Measurements from ENCODE around the gene KCNQ2. TPM values are rescaled to one million over a fixed set of nuclear protein-coding genes. Genes with fewer than 3 reads are reported as not detected.

The KCNQ2 gene
- total and polyA plus RNA-seq, 3 donors from 2014 or later = 36.2 to 60.9 (median 49.2) TPM

DNA sequence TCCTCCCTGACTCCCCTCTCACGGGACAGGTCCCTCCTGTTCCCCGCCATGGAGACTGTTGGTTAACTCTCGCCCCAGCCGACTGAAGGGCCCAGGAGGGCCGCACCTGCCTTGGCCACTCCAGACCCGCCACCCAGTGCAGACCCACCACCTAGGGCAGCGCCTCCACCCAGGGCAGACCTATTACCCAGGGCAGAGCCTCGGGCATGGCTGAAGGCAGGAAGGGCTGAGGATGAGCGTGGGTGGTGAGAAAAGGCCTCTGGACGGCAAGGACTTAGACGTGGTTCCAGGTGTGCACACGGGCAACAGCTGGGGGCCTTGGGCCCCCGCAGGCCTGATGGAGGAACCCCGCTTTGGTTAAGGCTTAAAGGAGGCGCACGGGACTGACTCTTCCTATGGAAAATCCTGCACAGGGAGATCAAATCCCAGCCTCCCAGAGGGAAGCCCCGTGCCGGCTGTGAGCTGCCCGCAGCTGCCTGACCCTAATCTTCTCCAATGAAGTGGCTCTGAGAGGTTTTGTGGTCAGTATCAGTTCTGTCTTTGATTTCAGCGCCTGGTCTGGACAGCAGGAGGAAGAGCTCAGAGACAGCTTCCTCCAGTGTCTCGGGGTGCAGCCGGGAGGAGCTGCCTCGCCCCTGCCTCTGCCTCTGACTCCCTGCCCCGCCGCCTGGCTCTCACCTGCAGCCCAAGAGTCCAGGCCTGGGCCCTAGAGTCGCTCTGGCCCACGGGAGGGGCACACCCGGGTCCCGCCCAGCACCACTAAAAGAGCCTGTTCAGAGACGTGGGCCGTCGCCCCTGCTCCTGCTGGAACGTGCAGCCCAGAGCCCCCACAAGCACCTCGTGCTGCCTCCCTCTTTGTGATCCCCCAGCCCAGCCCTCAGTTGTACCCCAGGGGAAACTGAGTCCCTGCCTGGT, 99.2 kb downstream of the KCNQ2 start:
- Histone ChIP-seq H3K9me3 (no peaks in the 10 kb centered on the region), H3K36me3 (ENCODE audit: low read depth, missing control alignments) (no peaks in the 10 kb centered on the region), H3K4me1 (peaks cover 8% of the 10 kb centered on the region), H3K27ac (no peak overlapping the region), H3K27me3 (no peaks in the 10 kb centered on the region), H3K4me3 (no peak overlapping the region)
- 86 to 90% methylated on average over 33 to 34 of the region's 34 CpGs for WGBS, 2 donors
- TF ChIP-seq, protein P1, sequence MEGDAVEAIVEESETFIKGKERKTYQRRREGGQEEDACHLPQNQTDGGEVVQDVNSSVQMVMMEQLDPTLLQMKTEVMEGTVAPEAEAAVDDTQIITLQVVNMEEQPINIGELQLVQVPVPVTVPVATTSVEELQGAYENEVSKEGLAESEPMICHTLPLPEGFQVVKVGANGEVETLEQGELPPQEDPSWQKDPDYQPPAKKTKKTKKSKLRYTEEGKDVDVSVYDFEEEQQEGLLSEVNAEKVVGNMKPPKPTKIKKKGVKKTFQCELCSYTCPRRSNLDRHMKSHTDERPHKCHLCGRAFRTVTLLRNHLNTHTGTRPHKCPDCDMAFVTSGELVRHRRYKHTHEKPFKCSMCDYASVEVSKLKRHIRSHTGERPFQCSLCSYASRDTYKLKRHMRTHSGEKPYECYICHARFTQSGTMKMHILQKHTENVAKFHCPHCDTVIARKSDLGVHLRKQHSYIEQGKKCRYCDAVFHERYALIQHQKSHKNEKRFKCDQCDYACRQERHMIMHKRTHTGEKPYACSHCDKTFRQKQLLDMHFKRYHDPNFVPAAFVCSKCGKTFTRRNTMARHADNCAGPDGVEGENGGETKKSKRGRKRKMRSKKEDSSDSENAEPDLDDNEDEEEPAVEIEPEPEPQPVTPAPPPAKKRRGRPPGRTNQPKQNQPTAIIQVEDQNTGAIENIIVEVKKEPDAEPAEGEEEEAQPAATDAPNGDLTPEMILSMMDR (IDR thresholded peaks at IDR 0.05) = no peak
- no peak for TF ChIP-seq POLR2A (IDR thresholded peaks at IDR 0.05)
- intact Hi-C loops (cut with DNase I; ENCODE audit: low total_unique reads) = no loop called here
- no peak for DNase-seq

DNA sequence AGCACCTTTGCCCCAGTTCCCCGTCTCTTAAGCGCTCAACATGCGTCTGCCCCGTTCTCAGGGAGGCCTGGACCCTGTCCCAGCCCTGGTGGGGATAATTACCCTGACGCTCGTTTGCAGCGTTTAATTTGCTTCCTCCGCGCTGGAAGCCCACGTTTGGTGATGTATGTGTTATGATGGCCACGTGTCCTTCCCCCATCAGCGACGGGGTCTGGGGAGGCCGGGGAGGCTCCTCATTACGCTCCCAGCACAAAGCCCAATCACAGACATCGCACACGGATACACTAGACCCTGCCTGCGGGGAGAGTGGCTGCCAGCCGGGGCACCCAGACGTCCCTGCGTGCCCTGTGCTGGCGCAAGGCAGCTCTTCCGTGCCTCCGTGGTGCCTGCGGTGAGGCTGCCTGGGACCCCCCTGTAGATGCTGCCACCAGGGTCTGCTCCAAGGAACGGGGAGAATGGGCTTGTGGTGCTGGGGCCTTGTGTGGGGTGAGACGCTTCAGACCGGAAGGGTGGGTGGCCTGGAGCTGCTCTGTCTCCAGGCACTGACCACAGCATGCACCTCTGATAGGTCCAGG, 101.1 kb downstream of the KCNQ2 start:
- H3K36me3 ChIP-seq (ENCODE audit: low read depth, missing control alignments) = no peaks in the 10 kb centered on the region
- no peak for DNase-seq
- intact Hi-C loops (cut with DNase I; ENCODE audit: low total_unique reads) = no loop called here
- no peaks in the 10 kb centered on the region for H3K27me3 ChIP-seq
- TF ChIP-seq, protein P1 (IDR thresholded peaks at IDR 0.05) = no peak
- no peak for TF ChIP-seq POLR2A (IDR thresholded peaks at IDR 0.05)
- no peak overlapping the region for H3K4me3 ChIP-seq
- 71 to 91% methylated on average over 13 to 28 of the region's 28 CpGs for WGBS, 2 donors
- H3K27ac ChIP-seq = no peak overlapping the region
- no peaks in the 10 kb centered on the region for H3K9me3 ChIP-seq
- H3K4me1 ChIP-seq = no peaks in the 10 kb centered on the region

DNA sequence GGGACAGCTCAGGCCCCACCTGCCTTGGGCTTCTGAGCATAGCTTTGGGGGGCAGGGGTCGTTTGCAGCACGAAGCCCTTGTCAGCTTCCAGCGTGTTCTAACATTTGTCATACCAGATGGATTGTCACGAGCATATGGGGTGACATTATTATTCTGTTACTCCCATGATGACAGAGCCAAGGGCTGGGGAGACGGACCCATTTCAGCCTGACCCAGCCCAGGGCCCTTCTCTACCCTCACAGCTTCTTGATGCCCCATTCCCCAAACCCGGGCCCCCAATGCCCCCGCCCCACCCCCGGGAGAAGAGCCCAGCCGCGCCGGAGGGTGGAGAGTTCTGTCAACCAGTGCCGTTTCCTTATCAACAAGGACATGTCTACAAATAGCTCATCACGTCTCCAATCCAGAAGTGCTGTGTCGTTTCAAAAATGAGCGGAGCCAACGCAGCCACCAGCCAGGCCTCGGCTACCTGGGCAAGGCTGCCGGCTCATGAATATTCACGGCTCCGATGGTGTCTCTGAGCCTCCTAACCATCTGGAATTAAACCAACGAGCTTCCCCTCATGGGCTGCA, 101.8 kb downstream of the KCNQ2 start:
- WGBS, 2 donors = 52 to 77% methylated on average over 10 to 21 of the region's 21 CpGs
- TF ChIP-seq, protein P1 (IDR thresholded peaks at IDR 0.05) = no peak
- no peak for TF ChIP-seq POLR2A (IDR thresholded peaks at IDR 0.05)
- Histone ChIP-seq H3K9me3 (no peaks in the 10 kb centered on the region), H3K27ac (no peak overlapping the region), H3K36me3 (ENCODE audit: low read depth, missing control alignments) (no peaks in the 10 kb centered on the region), H3K4me3 (no peak overlapping the region), H3K27me3 (no peaks in the 10 kb centered on the region), H3K4me1 (no peaks in the 10 kb centered on the region)
- no peak for DNase-seq
- intact Hi-C loops (cut with DNase I; ENCODE audit: low total_unique reads) = no loop called here

DNA sequence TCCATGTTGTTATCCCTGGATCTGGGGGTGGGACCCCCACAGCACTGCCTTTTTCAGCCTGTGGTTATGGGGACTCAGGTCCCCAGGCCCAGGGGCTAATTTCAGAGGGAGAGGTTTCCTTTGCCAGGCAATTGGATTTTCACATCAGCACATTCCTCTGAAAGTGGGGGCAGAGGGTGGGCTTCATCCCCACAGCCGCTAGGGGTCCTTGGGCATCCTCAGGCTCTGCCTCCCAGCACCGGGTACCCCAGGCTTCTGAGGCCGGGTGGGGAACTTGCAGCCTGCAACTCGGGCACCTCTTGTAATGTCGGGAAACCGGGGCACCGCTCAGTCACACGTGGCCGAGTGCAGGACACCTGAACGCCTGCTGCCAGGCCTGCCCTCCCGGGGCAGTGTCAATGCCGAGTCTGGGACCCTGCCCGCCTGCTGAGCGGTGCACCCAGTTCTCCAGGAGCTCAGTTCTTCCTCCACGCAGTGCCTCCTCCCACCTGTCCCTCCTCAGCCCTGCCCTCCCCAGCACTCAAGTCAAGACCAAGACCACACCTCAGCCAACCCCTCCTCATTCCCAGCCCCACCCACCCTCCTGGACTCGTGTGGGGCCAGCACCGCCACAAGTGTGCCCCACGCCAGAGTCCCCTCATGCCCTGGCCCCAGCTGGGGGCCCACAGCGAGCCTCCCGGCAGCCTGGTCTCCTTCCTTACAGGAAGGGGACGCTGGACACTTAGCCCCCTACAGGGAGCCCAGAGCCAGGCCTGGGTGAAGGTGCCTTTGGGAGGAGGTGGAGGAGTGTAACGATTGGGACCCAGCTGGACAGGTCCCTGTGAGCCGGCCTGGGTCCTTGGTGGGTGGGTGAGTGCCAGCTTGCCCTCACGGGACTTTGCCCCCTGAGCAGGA, 102.5 kb downstream of the KCNQ2 start:
- WGBS, 2 donors = 76 to 85% methylated on average over 9 to 24 of the region's 24 CpGs
- no peak for TF ChIP-seq POLR2A (IDR thresholded peaks at IDR 0.05)
- TF ChIP-seq, protein P1 (IDR thresholded peaks at IDR 0.05) = no peak

More for the DNA sequence above, 102.5 kb downstream of the KCNQ2 start:
- H3K27me3 ChIP-seq = no peaks in the 10 kb centered on the region
- no peaks in the 10 kb centered on the region for H3K9me3 ChIP-seq
- no peaks in the 10 kb centered on the region for H3K36me3 ChIP-seq (ENCODE audit: low read depth, missing control alignments)
- no peak for DNase-seq
- intact Hi-C loops (cut with DNase I; ENCODE audit: low total_unique reads) = no loop called here
- H3K4me3 ChIP-seq = no peak overlapping the region
- H3K4me1 ChIP-seq = no peaks in the 10 kb centered on the region
- H3K27ac ChIP-seq = no peak overlapping the region

Measured in testis (tissue), 3 donors.